Thyroid gland (tissue), 4 donors: Measurements from ENCODE around the gene TMPO. TPM values are rescaled to one million over a fixed set of nuclear protein-coding genes. Genes with fewer than 3 reads are reported as not detected.
A peak's percentile ranks its signal among the peaks of the same experiment; 100 is the strongest.
"Not testable (repeated sequence)": the region's sequence is repeated elsewhere in the genome, so short reads cannot be mapped to it uniquely, and the experiment has no call there.

Experiments used
- DNase-seq, 2 donors: peaks; one replicate each; pipeline ENCODE4 v3.0.0-alpha.2; 2019
- H3K27ac ChIP-seq, 3 donors: fragments of 200-600 bp; sonication (generic); 1 replicate in 2 of 3; 2 replicates in 1 of 3; pipeline ENCODE4 v1.5.1; 2016 to 2019; ENCODE audit warnings: mild to moderate bottlenecking in 1 of 3, moderate library complexity in 1 of 3
- H3K27me3 ChIP-seq: fragments of 200-600 bp; sonication (generic); one replicate; pipeline ENCODE4 v1.5.1; 2019
- H3K36me3 ChIP-seq, 2 donors: fragments of 200-600 bp; sonication (generic); one replicate each; pipeline ENCODE4 v1.5.1; 2016 to 2019
- H3K4me1 ChIP-seq, 2 donors: fragments of 200-600 bp; sonication (generic); one replicate each; pipeline ENCODE4 v1.5.1; 2017 to 2019
- H3K4me3 ChIP-seq, 3 donors: fragments of 200-600 bp; sonication (generic); replicated peaks in 1 of 3; 1 replicate in 2 of 3; 2 replicates in 1 of 3; pipeline ENCODE4 v1.5.1; 2016; ENCODE audit warnings: mild to moderate bottlenecking in 1 of 3
- H3K9me3 ChIP-seq: fragments of 200-600 bp; sonication (generic); one replicate; pipeline ENCODE4 v1.5.1; 2017
- CTCF ChIP-seq, 6 experiments: fragments of 200-600 bp in 3 of 6; fragments of 450-650 bp in 3 of 6; sonication (generic) in 3 of 6; IDR thresholded peaks; one replicate each; pipeline ENCODE4 v1.5.1; 2016 to 2019; ENCODE audit warnings: antibody characterized with exemption in 6 of 6, mild to moderate bottlenecking in 2 of 6, inconsistent platforms in 1 of 6, moderate library complexity in 1 of 6
- POLR2A ChIP-seq, 2 donors: fragments of 450-650 bp; IDR thresholded peaks; one replicate each; pipeline ENCODE4 v1.6.1; 2017; ENCODE audit warnings: antibody characterized with exemption in 2 of 2, mild to moderate bottlenecking in 2 of 2, moderate library complexity in 1 of 2
- WGBS, 2 donors: methylation state at CpG; one replicate each; pipeline ENCODE4 v1.1.5; 2017; 5-methylcytosine and 5-hydroxymethylcytosine counted together
- intact Hi-C: fragments of 100-400 bp; cut with DNase I; formaldehyde crosslinking; loops from one replicate; pipeline ENCODE4 v1.15.1; 2023
- small RNA-seq: library from RNA; depleted of rRNA; stranded (forward); fragments of <200 nt; gene quantifications from one replicate; pipeline ENCODE3, GENCODE V24; 2016
- total RNA-seq, 4 donors: library from RNA; depleted of rRNA; stranded (reverse); fragments of >200 nt; gene quantifications; one replicate each; pipeline ENCODE4 v1.2.3, GENCODE V29; 2016

The TMPO gene
- total RNA-seq, 4 donors from 2014 or later, result 47.3 to 57.6 (median 55.6) TPM

- Histone ChIP-seq H3K4me1 (peaks cover 6 to 14% of the 10 kb centered on the region in 2 donors), H3K27ac (peak overlapping the region in 2 of 3 donors; percentile 38 to 97), H3K36me3 (peaks cover 30 to 33% of the 10 kb centered on the region in 2 donors), H3K4me3 (peak overlapping the region in 2 of 3 donors; percentile 89 to 92), H3K9me3 (no peaks in the 10 kb centered on the region), H3K27me3 (no peaks in the 10 kb centered on the region)
- no peak for DNase-seq
- TF ChIP-seq CTCF (IDR thresholded peaks at IDR 0.05) (no peak), POLR2A (IDR thresholded peaks at IDR 0.05) (no peak)
- intact Hi-C loops, result no loop called here
- WGBS, 2 donors, result 66 to 74% methylated on average over 3 of the region's 3 CpGs
Observed at GRCh38 chr12:98595243-98595988, 80.0 kb downstream of the TMPO start.

- DNase-seq, H3K9me3 ChIP-seq, H3K27ac ChIP-seq, intact Hi-C loops, H3K4me3 ChIP-seq, H3K27me3 ChIP-seq: not testable (repeated sequence)
- 91 to 97% methylated on average over 5 of the region's 5 CpGs for WGBS, 2 donors
- peaks cover 47 to 52% of the 10 kb centered on the region in 2 donors for H3K36me3 ChIP-seq
- peaks cover 6 to 14% of the 10 kb centered on the region in 2 donors for H3K4me1 ChIP-seq
Observed at GRCh38 chr12:98597313-98597712, 81.9 kb downstream of the TMPO start.

Small RNA genes within 50 kb of the gene (small RNA-seq; reads per million reads assigned to genes)
- gene SNORA53, result 50.3 reads per million, percentile 95 among the genes with 10 or more reads in this experiment

Other genes starting within 250 kb of the TMPO start
- 100 to 1,000 TPM; 439 to 713 (median 472) TPM for gene SLC25A3, start 78.1 kb downstream of the TMPO start, total RNA-seq
- 10 to 100 TPM; 16.8 to 26.2 (median 19.0) TPM for gene IKBIP, start 129.2 kb downstream of the TMPO start, total RNA-seq
- 10 to 100 TPM; 11.7 to 17.2 (median 14.2) TPM for gene APAF1, start 129.7 kb downstream of the TMPO start, total RNA-seq